GM10248 (cell line): Measurements from ENCODE around the gene KCNIP3.

Experiments
- CTCF ChIA-PET: fragments of 300-600 bp; sonication (Branson Sonifier 250); formaldehyde crosslinking; extraction: SDS; loops from one replicate; lab custom pipeline; 2021; ENCODE audit warnings: antibody characterized with exemption; lab: Yijun Ruan, JAX
- POLR2A ChIA-PET: fragments of 350-650 bp; sonication (Branson Sonifier 250); formaldehyde crosslinking; extraction: SDS; loops from one replicate; lab custom pipeline; 2020; ENCODE audit warnings: antibody characterized with exemption; lab: Yijun Ruan, JAX
- DNase-seq: peaks from one replicate; pipeline ENCODE4 v3.0.0; 2012; ENCODE audit errors: extremely low spot score
- TF ChIP-seq, protein P1 (sequence below): IDR thresholded peaks from 2 replicates; pipeline ENCODE4 v1.5.1; 2012; ENCODE audit warnings: mild to moderate bottlenecking, low read depth; ENCODE audit errors: extremely low read depth, missing control alignments, control extremely low read depth

KCNIP3 gene

DNA sequence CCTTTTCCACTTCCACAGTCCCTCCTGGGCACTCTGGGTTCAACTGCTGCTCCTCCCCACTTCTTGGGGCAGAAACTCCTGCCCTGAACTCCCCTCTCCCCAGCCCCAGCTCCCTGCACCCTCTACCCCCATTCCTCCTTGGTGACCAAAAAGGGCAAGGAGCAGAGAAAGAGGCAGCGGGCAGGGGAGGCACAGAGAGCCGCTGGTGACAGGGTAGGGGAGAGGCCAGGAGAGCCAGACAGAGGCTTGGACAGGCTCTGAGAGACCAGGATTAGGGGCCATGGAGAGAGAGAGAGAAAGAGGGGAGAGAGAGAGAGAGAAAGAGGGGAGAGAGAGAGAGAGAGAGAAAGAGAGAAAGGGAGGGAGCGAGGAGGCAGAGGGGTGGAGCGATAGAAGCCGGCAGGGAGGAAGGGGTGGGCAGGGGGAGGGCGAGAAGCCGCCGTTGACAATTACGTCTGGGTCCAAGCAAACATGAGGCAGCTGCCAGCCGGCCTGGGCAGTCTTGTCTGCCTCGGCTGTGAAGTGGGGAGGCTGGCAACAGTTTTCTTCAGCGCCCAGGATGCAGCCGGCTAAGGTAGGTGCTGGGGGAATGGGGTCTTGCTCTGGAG is at the start of gene KCNIP3:
Gene KCNIP3, plus strand, starts transcription at position 468 of the 608 bp plus-strand sequence. Its CDS starts 92 bp downstream, at position 560.
- TF ChIP-seq, protein P1, sequence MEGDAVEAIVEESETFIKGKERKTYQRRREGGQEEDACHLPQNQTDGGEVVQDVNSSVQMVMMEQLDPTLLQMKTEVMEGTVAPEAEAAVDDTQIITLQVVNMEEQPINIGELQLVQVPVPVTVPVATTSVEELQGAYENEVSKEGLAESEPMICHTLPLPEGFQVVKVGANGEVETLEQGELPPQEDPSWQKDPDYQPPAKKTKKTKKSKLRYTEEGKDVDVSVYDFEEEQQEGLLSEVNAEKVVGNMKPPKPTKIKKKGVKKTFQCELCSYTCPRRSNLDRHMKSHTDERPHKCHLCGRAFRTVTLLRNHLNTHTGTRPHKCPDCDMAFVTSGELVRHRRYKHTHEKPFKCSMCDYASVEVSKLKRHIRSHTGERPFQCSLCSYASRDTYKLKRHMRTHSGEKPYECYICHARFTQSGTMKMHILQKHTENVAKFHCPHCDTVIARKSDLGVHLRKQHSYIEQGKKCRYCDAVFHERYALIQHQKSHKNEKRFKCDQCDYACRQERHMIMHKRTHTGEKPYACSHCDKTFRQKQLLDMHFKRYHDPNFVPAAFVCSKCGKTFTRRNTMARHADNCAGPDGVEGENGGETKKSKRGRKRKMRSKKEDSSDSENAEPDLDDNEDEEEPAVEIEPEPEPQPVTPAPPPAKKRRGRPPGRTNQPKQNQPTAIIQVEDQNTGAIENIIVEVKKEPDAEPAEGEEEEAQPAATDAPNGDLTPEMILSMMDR: no peak
- no peak for DNase-seq
- POLR2A ChIA-PET: no interaction called here
- CTCF ChIA-PET: no interaction called here

DNA sequence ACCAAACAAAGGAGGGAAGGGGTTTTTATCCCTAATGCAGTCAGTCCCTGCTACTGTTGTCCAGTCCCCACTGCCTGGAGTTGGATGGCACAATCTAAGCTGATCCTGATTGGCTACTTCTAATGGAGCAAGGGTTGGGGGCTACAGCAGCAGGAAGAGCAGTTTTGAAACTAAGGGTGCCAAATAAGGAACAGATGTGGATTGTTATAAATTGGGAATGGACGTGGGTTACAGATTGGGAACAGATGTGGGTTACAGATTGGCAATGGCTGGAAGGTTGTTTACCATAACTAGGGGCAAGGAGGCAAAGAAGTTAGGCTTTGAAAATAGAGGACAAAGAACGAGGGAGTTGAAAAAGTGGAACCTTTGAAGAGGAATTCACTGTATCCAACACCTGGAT is 38.9 kb upstream of the KCNIP3 start:
- CTCF ChIA-PET: no interaction called here
- POLR2A ChIA-PET: no interaction called here
- TF ChIP-seq, protein P1: no peak
- DNase-seq: no peak

DNA sequence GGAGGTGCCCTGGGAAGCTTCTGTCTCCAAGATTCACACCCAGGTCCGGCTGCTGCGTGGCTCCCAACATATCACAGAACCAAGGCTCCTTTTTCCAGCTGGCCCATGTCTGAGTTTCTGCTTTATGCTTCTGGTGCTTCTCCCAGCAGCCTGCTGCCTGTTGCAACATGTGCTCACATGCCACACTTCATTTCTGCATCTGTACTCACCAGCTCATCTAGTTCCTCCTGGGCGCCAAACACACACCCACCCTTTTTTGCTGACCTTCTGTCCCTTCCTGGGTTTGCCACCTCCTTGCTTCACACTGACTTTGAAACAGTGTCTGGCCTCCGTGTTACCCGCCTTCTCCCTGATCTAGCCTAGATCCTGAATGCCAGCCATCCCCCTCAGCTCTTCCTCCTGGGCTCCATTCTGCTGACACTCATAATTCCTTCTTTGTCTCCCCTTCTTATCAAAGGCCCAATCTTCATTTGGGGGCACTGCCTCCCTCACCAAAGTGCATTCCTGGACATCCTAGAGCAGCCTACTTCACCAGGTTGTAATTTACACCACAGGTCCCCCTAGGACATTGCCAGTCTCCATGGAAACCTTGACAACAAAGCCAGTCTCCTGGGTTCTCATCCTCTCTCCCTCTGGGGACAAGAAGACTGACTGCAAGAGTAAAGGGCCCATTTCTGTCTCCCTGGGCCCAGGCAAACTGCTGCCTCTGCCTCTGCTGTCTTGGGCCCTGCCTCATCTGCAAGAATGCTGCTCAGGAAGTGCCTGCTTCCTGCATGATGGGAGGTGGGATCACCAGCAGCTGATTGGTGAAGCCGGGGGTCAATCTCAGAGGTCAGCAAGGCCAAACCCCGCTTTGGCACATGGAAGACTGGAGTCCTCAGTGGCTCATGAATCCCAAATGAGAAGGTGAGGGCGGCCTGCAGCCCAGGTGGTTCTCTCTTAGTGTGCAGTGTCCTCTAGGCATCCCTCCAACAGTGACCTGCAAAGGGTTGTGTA is 36.8 kb upstream of the KCNIP3 start:
- no peak for DNase-seq
- TF ChIP-seq, protein P1: no peak
- ChIA-PET CTCF (interaction anchor here (1.0 kb wide), 1 partner anchor 29 kb away, joined by 3 read pairs; no protein-coding TSS in a partner anchor), POLR2A (no interaction called here)

DNA sequence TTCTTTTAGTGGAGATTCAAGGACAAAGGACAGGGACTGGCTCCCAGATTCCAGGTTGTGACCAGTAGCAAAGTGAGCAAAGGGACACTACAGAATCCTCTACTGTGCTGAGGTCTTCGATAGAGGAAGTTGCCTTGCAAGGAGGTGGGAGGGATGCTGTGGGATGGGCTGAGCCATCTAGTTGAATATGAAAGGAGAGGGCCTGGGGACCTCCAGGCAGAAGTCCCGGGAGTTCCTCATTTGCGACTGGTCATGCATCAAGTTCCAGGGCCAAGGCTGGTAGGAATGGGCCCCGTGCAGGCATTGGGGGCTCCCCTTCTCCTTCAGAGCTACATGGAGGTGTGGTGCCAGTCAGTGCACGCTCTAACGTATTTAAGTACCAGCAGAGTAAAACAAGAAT is 35.5 kb upstream of the KCNIP3 start:
- TF ChIP-seq, protein P1: no peak
- no peak for DNase-seq
- CTCF ChIA-PET: no interaction called here
- POLR2A ChIA-PET: no interaction called here

DNA sequence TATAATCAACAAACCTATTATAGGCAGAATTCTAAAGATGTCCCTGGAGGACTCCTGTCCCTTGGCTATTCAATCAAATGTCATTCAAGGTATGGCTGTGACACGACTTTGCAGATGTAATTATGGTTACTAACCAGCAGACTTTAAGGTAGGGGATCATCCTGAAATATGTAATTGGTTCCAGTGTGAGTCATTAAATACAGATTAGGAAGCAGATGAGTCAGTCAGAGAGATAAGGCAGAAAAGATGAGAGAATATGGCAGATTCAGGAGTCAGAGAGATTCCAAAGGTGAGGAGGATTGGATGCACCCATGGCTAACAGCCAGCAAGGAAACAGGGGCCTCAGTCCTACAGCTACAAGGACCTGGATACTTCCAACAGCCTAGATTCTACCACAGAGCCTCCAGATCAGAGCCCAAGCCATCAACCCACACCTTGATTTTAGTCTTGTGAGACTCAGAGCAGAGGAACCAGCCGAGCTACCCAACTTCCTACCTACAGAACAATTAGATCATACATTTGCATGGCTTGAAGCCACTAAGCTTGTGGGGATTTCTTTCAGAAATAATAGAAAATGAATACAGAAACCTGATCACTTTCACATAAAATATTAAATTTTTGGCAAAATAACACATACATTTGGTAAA is 34.1 kb upstream of the KCNIP3 start:
- ChIA-PET CTCF (interaction anchor here (0.9 kb wide), 1 partner anchor 14 kb away, joined by 3 read pairs; no protein-coding TSS in a partner anchor), POLR2A (no interaction called here)
- no peak for DNase-seq
- TF ChIP-seq, protein P1: no peak

DNA sequence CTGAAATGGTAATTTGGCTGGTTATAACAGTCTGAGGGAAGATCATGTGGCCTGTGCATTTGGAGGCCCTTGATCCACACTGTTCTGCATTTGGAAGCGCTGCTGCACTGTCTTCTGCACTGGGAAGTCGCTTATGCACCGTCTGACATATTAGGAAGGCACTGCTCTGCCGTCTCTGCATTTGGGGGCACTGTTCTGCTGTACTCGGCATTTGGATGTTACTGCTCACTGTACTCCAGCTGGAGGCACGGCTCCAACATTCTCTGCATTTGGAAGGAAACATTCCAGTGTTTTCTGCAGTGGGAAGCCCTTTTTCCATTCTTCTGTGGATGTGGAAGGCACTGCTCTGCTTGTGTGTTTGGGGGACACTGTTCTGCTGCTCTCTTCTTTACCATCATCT is 32.5 kb upstream of the KCNIP3 start:
- ChIA-PET POLR2A (no interaction called here), CTCF (no interaction called here)
- TF ChIP-seq, protein P1: no peak
- no peak for DNase-seq
